COLO668 (cell line): ENCODE measurements around the gene CBL.

Source experiments
- DNase-seq: peaks from one replicate; lab custom pipeline; 2025; ENCODE audit not compliant: unreplicated experiment; lab: John Stamatoyannopoulos, UW

Gene CBL

GRCh38 chr11:119266517-119267255, 60.5 kb downstream of the CBL start:
- no peak for DNase-seq

- DNase-seq, result no peak
Observed at GRCh38 chr11:119267645-119268044, 61.5 kb downstream of the CBL start.

DNA sequence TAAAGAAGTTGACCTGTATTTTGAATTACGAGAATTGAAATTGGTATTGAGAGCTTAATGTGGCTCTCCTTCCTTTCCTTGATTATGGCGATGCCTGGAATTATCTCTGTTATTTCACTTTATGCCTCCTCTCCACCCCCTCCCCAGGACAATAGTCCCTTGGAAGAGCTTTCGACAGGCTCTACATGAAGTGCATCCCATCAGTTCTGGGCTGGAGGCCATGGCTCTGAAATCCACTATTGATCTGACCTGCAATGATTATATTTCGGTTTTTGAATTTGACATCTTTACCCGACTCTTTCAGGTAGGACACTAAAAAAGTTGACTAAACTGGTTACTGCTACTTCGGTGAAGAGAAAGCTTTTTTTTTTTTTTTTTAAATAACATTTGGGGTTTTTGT, 67.6 kb downstream of the CBL start:
- DNase-seq, result no peak

- DNase-seq, result no peak
Observed at GRCh38 chr11:119277660-119278059, 71.5 kb downstream of the CBL start.

GRCh38 chr11:119282495-119282894, 76.4 kb downstream of the CBL start:
- DNase-seq, result no peak

DNA sequence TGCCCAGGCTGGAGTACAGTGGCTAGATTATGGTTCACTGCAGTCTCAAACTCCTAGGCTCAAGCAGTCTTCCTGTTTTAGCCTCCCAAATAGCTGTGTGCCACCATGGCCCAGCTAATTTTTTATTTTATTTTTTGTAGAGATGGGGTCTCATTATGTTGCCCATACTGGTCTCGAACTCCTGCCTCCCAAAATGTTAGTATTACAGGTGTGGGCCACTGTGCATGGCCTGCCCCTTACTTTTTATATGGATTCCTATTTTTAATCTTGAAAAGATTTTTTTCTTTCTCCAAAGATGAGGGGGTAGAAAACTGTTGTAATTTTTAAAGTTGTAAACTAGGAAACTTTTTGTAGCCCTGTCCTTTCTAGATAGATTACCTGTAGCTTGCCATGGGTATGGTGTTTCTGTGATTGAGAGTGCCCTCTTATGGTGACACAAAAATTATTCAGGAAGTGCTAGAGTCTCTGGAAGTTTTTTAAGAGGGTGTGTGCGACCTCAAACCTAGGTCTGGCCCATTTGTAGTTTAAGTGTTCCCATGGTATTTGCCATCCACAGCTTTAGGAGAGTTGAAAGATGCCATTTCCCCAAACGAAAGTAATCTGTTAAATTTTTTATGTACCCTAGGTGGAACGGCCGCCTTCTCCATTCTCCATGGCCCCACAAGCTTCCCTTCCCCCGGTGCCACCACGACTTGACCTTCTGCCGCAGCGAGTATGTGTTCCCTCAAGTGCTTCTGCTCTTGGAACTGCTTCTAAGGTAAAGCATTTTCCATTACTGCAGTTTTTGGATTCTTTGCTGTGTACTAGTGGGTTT, 78.4 kb downstream of the CBL start:
- no peak for DNase-seq

DNA sequence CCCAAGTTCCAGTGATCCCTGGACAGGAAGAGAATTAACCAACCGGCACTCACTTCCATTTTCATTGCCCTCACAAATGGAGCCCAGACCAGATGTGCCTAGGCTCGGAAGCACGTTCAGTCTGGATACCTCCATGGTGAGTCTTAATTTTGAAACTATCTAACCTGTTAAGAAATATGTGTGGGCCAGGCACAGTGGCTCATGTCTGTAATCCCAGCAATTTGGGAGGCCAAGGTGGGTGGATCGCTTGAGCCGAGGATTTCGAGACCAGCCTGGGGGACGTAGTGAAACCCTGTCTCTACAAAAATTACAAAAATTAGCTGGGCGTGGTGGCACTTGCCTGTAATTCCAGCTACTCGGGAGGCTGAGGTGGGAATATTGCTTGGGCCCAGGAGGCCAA, 79.3 kb downstream of the CBL start:
- no peak for DNase-seq

DNA sequence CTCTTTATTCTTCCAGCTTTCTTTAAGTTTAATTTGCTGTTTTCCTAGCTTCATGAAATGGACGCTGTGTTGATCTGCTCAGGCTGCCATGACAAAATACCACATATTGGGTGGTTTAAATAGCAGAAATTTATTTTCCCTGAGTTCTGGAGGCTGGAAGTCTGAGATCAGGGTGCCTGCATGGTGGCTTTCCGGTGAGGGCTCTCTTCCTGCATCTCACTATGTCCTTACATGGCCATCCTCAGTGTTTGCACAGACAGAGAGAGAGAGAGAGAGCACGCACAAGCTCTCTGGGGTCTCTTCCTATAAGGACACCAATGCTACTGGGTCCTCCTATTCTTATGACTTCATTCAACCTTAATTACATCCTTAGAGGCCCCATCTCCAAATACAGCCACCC, 82.1 kb downstream of the CBL start:
- DNase-seq, result no peak

GRCh38 chr11:119290894-119291497, 84.9 kb downstream of the CBL start:
- no peak for DNase-seq

GRCh38 chr11:119293461-119293860, 87.3 kb downstream of the CBL start:
- no peak for DNase-seq

- DNase-seq, result no peak
Observed at GRCh38 chr11:119295178-119295577, 89.0 kb downstream of the CBL start.

DNA sequence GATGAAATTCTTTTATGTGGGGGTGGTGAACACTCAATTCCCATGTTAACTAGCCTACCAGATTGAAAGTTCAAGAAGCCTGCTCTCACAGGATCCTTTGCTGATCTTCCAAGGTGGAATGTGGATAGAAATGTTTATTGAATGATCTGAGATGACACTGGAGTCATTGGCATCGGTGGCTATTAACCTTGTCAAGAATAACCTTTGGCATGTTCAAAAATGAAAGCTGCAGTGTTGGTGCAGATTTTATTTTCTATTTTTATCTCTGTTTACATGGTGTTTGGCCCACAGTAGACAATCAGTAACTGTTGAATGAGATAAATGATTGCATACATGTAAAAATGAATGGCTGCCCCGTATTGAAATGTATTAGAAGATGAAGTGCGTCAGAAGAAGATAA, 91.8 kb downstream of the CBL start:
- DNase-seq, result no peak

DNA sequence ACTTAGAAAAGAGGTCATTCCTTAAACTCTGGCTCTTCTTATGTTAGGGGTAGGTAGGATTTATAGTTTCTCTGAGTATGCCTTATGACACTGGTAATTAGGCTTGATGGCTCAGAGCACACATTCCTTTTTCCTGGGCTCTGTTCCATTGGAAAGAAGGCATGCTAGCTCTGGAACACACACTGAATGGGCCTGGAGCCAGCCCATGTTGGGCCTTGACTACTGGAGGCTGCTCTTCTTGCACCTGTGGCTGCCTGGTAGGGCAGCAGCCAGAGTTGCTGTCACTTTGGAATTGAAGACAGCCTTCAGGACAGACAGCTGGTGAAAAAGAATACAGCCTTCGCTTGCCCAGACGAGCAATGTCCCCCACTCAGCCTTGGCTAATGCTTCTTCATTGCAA, 92.6 kb downstream of the CBL start:
- no peak for DNase-seq

DNA sequence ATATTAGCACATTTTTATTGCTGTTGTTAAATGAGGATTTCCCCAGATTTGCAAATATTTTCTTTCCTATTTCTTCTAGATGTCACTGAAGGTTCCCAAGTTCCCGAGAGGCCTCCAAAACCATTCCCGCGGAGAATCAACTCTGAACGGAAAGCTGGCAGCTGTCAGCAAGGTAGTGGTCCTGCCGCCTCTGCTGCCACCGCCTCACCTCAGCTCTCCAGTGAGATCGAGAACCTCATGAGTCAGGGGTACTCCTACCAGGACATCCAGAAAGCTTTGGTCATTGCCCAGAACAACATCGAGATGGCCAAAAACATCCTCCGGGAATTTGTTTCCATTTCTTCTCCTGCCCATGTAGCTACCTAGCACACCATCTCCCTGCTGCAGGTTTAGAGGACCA, 93.3 kb downstream of the CBL start:
- no peak for DNase-seq

DNA sequence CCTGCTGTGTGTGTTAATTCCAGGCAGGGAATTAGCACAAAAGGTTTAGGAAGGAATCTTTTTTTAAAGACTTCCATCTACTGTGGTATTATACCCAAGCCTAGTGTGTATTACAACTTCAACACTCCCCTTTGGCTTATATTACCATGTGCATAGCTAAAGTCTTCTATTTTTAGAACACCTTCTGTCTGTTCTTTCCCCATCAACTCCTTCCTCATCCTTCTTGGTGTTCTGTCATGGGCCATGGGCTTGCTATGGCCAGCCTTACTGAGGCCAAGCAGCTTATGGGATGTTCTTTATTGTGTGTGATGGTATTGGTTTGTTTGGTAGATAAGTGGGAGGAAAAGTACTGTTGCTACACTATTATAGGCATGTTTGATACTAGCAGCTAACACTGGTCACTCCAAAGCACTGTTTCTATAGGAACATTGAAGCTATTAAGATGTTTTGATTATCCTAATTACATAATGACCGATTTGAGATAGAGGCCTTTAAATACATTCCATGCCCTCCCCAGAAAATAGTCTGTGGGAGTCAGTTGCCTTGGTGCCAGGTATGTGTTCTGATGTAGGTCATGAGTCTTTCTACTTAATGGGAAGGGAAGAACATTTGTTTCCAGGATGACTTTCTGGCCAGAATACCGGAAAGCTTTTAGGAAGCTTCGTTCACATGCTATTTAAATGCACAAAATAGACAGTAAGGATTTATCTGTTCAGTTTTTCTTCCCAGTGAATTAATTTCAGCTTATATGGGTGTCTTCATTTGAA, 94.2 kb downstream of the CBL start:
- no peak for DNase-seq

GRCh38 chr11:119303227-119303718, 97.1 kb downstream of the CBL start:
- no peak for DNase-seq

- no peak for DNase-seq
Observed at GRCh38 chr11:119305556-119306372, 99.6 kb downstream of the CBL start.

GRCh38 chr11:119306373-119306890, 100.3 kb downstream of the CBL start:
- DNase-seq, result no peak

GRCh38 chr11:119307219-119307618, 101.1 kb downstream of the CBL start:
- DNase-seq, result no peak

DNA sequence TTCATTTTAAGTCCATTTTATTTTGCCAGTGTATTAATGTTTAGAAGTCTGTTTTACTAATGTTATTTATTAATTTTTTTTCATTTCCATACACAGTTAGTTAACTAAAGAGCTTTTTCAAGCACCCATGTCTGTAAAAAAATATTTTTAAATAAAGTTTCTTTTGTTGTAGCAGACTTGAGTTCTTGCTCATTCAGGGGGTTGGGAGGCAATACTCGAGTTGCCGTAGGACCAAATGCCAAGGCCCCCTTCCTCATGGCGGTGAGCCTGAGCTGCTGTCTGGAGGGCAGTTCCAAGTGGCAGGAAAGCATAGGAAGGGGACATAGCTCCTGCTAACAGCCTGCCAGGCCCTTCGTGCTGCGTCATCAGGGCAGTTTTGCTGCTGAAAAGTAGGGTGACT, 101.8 kb downstream of the CBL start:
- DNase-seq, result no peak
